D341Med (cell line): ENCODE measurements around the gene CLEC1A.

Experiments used
- DNase-seq: peaks from one replicate; pipeline ENCODE4 v3.0.0; 2012; ENCODE audit warnings: low spot score

Gene CLEC1A

GRCh38 chr12:10098791-10099190, at the start of gene CLEC1A:
CLEC1A (minus strand) TSS chr12:10098985; CDS start chr12:10098922, 63 bp downstream.
- DNase-seq = no peak

GRCh38 chr12:10147714-10148403, 49.1 kb upstream of the CLEC1A start:
- no peak for DNase-seq

GRCh38 chr12:10142976-10143589, 44.3 kb upstream of the CLEC1A start:
- no peak for DNase-seq

- peak; percentile 41 for DNase-seq
These were observed 41.2 kb upstream of the CLEC1A start for GRCh38 chr12:10140001-10140400.

GRCh38 chr12:10136637-10137205, 37.9 kb upstream of the CLEC1A start:
- no peak for DNase-seq

- no peak for DNase-seq
These were observed 36.3 kb upstream of the CLEC1A start for GRCh38 chr12:10135126-10135525.

GRCh38 chr12:10132850-10133370, 34.1 kb upstream of the CLEC1A start:
- DNase-seq = no peak

- no peak for DNase-seq
These were observed 32.4 kb upstream of the CLEC1A start for GRCh38 chr12:10131111-10131690.

GRCh38 chr12:10130042-10130441, 31.3 kb upstream of the CLEC1A start, which contains the start of gene CLEC7A:
CLEC7A (minus strand) TSS chr12:10130199; CDS start chr12:10130082, 117 bp downstream.
- DNase-seq = no peak

- DNase-seq = no peak
These were observed 29.9 kb upstream of the CLEC1A start for GRCh38 chr12:10128687-10129086.

- DNase-seq = no peak
These were observed 27.6 kb upstream of the CLEC1A start for GRCh38 chr12:10126413-10126812.

GRCh38 chr12:10122689-10123088, 23.9 kb upstream of the CLEC1A start:
- DNase-seq = no peak

GRCh38 chr12:10121278-10121677, 22.5 kb upstream of the CLEC1A start:
- no peak for DNase-seq

GRCh38 chr12:10119066-10119465, 20.3 kb upstream of the CLEC1A start:
- DNase-seq = no peak

GRCh38 chr12:10115890-10116289, 17.1 kb upstream of the CLEC1A start:
- no peak for DNase-seq

- DNase-seq = no peak
These were observed 16.5 kb upstream of the CLEC1A start for GRCh38 chr12:10115311-10115710.

- DNase-seq = no peak
These were observed 15.1 kb upstream of the CLEC1A start for GRCh38 chr12:10113920-10114319.

- DNase-seq = no peak
These were observed 14.3 kb upstream of the CLEC1A start for GRCh38 chr12:10113075-10113474.

GRCh38 chr12:10111451-10111850, 12.7 kb upstream of the CLEC1A start:
- DNase-seq = no peak

- no peak for DNase-seq
These were observed 11.6 kb upstream of the CLEC1A start for GRCh38 chr12:10110256-10110844.

GRCh38 chr12:10102322-10102721, 3.5 kb upstream of the CLEC1A start:
- no peak for DNase-seq

GRCh38 chr12:10101648-10102220, 2.9 kb upstream of the CLEC1A start:
- no peak for DNase-seq
